GM23338 (cell line): Measurements from ENCODE around the gene RNF215. TPM values are rescaled to one million over a fixed set of nuclear protein-coding genes. Genes with fewer than 3 reads are reported as not detected.

Experiments
- ATAC-seq: fragments of 200-7000 bp; cut with Tn5 transposase; 3 replicates; pipeline ENCODE4 v1.9.1; 2020
- DNase-seq: peaks from one replicate; pipeline ENCODE4 v3.0.0-alpha.2; 2015; ENCODE audit warnings: low spot score
- H2AFZ ChIP-seq: fragments of 200-600 bp; sonication (generic); 2 replicates; pipeline ENCODE4 v1.8.0; 2016; ENCODE audit warnings: antibody characterized with exemption, mild to moderate bottlenecking, moderate library complexity
- H3F3A ChIP-seq: fragments of 200-600 bp; sonication (generic); replicated peaks from 2 replicates; pipeline ENCODE4 v1.8.0; 2017; ENCODE audit warnings: antibody characterized with exemption, mixed run types, low read depth
- H3K27ac ChIP-seq: fragments of 200-600 bp; sonication (generic); 2 replicates; pipeline ENCODE4 v1.6.1; 2016; ENCODE audit warnings: low read depth
- H3K27me3 ChIP-seq: fragments of 200-600 bp; sonication (generic); 2 replicates; pipeline ENCODE4 v1.8.0; 2016; ENCODE audit warnings: mild to moderate bottlenecking, mixed run types, moderate library complexity; ENCODE audit not compliant: insufficient read depth
- H3K36me3 ChIP-seq: fragments of 200-600 bp; sonication (generic); 2 replicates; pipeline ENCODE4 v1.8.0; 2016; ENCODE audit warnings: mild to moderate bottlenecking; ENCODE audit not compliant: insufficient read depth
- H3K4me1 ChIP-seq: fragments of 200-600 bp; sonication (generic); 2 replicates; pipeline ENCODE4 v1.8.0; 2016; ENCODE audit warnings: mild to moderate bottlenecking, moderate library complexity; ENCODE audit not compliant: insufficient read depth
- H3K4me2 ChIP-seq: fragments of 200-600 bp; sonication (generic); 2 replicates; pipeline ENCODE4 v1.7.1; 2017; ENCODE audit warnings: mixed run types
- H3K4me3 ChIP-seq: fragments of 200-600 bp; sonication (generic); 2 replicates; pipeline ENCODE4 v1.6.1; 2016; ENCODE audit warnings: mixed run types
- H3K79me2 ChIP-seq: fragments of 200-600 bp; sonication (generic); replicated peaks from 2 replicates; pipeline ENCODE4 v1.8.0; 2017; ENCODE audit warnings: mild to moderate bottlenecking; ENCODE audit not compliant: insufficient read depth
- H3K9me2 ChIP-seq: fragments of 200-600 bp; sonication (generic); 2 replicates; pipeline ENCODE4 v1.8.0; 2017; ENCODE audit not compliant: insufficient read depth
- H4K20me1 ChIP-seq: fragments of 200-600 bp; sonication (generic); replicated peaks from 2 replicates; pipeline ENCODE4 v1.8.0; 2017; ENCODE audit warnings: mild to moderate bottlenecking; ENCODE audit not compliant: insufficient read depth
- H3K27ac Mint-ChIP-seq: 2 replicates; pipeline ENCODE4 v1.8.0; 2020; ENCODE audit warnings: inconsistent platforms, mild to moderate bottlenecking, moderate library complexity, mixed read lengths
- H3K27me3 Mint-ChIP-seq: 3 replicates; pipeline ENCODE4 v1.8.0; 2022; ENCODE audit warnings: low read depth, mild to moderate bottlenecking, moderate library complexity, mixed read lengths, inconsistent platforms; ENCODE audit not compliant: insufficient read depth, poor library complexity
- H3K36me3 Mint-ChIP-seq: 3 replicates; pipeline ENCODE4 v1.8.0; 2021; ENCODE audit warnings: low read depth, mild to moderate bottlenecking, inconsistent platforms, moderate library complexity, mixed read lengths
- H3K4me1 Mint-ChIP-seq: 3 replicates; pipeline ENCODE4 v1.8.0; 2020; ENCODE audit warnings: mild to moderate bottlenecking, inconsistent platforms, mixed read lengths
- H3K4me3 Mint-ChIP-seq: 3 replicates; pipeline ENCODE4 v1.8.0; 2021; ENCODE audit warnings: moderate library complexity, mild to moderate bottlenecking, inconsistent platforms, mixed read lengths
- H3K9me3 Mint-ChIP-seq: 3 replicates; pipeline ENCODE4 v1.8.0; 2020; ENCODE audit warnings: moderate library complexity, mild to moderate bottlenecking, inconsistent platforms, mixed read lengths
- EZH2 ChIP-seq: fragments of 200-600 bp; sonication (generic); IDR thresholded peaks from one replicate; pipeline ENCODE4 v1.8.0; 2017; ENCODE audit warnings: antibody characterized with exemption, mild to moderate bottlenecking, low read depth; ENCODE audit not compliant: unreplicated experiment
- ZNF331 ChIP-seq: fragments of 250-450 bp; sonication (Bioruptor Pico); IDR thresholded peaks from 2 replicates; pipeline ENCODE4 v1.5.0; 2020; ENCODE audit warnings: low read depth, mild to moderate bottlenecking, moderate library complexity
- ZNF462 ChIP-seq: fragments of 250-450 bp; sonication (Bioruptor Pico); IDR thresholded peaks from 2 replicates; pipeline ENCODE4 v1.5.0; 2020; ENCODE audit warnings: mild to moderate bottlenecking, moderate library complexity
- polyA plus RNA-seq: library from polyadenylated mRNA; unstranded; fragments of >200 nt; fragmentation: Nextera tagmentation; extraction: Ambion mirVana; gene quantifications from 2 replicates; pipeline ENCODE4 v1.2.1, GENCODE V29; 2016
- total RNA-seq: library from RNA; depleted of rRNA; stranded (reverse); fragments of >200 nt; shearing (Covaris generic); gene quantifications from 2 replicates; pipeline ENCODE4 v1.2.3, GENCODE V29; 2014
- TF ChIP-seq, protein P1 (sequence below): IDR thresholded peaks from 2 replicates; pipeline ENCODE4 v1.6.1; 2016; ENCODE audit warnings: antibody characterized with exemption

RNF215 gene
- total and polyA plus RNA-seq, 2 experiments from 2014 or later: 3.3 to 13.9 TPM

DNA sequence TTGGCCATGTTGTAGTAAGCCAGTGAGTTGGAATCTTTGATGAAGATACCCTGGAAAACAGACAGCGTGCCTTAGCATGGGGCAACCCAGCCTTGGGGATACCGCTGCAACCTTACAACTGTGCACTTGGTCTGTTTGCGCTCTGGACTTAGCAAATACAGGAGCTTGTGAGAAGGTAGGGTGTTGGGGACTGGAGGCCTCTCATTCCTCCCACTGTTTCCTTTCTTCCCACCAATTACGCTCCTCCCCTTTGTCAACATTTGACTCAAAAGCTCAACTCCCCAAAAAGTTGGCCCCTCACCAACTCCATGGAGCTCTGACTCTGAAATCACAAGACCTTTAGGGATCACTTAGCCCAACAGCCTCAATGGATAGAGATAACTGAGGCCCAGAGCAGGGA is 52.6 kb downstream of the RNF215 start:
- Mint-ChIP-seq H3K27ac (no peak overlapping the region), H3K9me3 (no peaks in the 10 kb centered on the region), H3K36me3 (peaks cover 87% of the 10 kb centered on the region), H3K4me3 (no peak overlapping the region), H3K4me1 (no peaks in the 10 kb centered on the region), H3K27me3 (peaks cover 5% of the 10 kb centered on the region)
- Histone ChIP-seq H3K4me3 (no peak overlapping the region), H3K9me2 (no peaks in the 10 kb centered on the region), H3F3A (peaks cover 5% of the 10 kb centered on the region; the same call in 1 of the 2 replicates), H4K20me1 (peaks cover 13% of the 10 kb centered on the region; the same call in 1 of the 2 replicates), H3K4me2 (no peak overlapping the region), H2AFZ (no peak overlapping the region), H3K4me1 (no peaks in the 10 kb centered on the region), H3K27ac (no peak overlapping the region), H3K27me3 (no peaks in the 10 kb centered on the region), H3K36me3 (peaks cover 43% of the 10 kb centered on the region), H3K79me2 (no peaks in the 10 kb centered on the region)
- TF ChIP-seq EZH2 (no peak), ZNF331 (no peak), ZNF462 (CRISPR knock-in tag) (no peak)
- ATAC-seq (no peak), DNase-seq (no peak)

DNA sequence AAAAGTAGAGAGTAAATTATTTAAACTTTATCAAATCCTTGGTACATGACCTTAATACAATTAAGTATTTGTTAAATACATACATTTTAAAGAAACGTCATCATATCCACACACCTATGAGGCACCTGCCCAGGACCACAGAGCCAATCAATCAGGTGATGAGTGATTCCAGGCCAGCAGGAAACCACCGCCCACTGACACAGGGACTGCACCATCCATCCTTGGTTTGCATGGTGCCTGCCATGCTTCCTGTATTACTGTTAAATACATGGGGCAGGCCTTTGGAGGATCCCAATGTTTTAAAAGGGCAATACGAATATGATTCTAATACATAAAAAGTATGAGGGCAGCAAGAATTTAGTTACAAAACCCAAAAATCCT is 53.5 kb downstream of the RNF215 start:
- no peak overlapping the region for H3K27ac Mint-ChIP-seq
- peaks cover 78% of the 10 kb centered on the region for H3K36me3 Mint-ChIP-seq
- H3K4me2 ChIP-seq: no peak overlapping the region
- TF ChIP-seq, protein P1, sequence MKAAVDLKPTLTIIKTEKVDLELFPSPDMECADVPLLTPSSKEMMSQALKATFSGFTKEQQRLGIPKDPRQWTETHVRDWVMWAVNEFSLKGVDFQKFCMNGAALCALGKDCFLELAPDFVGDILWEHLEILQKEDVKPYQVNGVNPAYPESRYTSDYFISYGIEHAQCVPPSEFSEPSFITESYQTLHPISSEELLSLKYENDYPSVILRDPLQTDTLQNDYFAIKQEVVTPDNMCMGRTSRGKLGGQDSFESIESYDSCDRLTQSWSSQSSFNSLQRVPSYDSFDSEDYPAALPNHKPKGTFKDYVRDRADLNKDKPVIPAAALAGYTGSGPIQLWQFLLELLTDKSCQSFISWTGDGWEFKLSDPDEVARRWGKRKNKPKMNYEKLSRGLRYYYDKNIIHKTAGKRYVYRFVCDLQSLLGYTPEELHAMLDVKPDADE: no peak
- no peak for TF ChIP-seq ZNF462 (CRISPR knock-in tag)

More for the DNA sequence above, 53.5 kb downstream of the RNF215 start:
- Histone ChIP-seq H3K4me3 (no peak overlapping the region), H3K27ac (no peak overlapping the region), H3K4me1 (no peaks in the 10 kb centered on the region), H3K36me3 (peaks cover 34% of the 10 kb centered on the region), H3F3A (peaks cover 5% of the 10 kb centered on the region; the same call in 1 of the 2 replicates), H2AFZ (no peak overlapping the region), H4K20me1 (peaks cover 13% of the 10 kb centered on the region; the same call in 1 of the 2 replicates), H3K27me3 (no peaks in the 10 kb centered on the region), H3K79me2 (no peaks in the 10 kb centered on the region), H3K9me2 (no peaks in the 10 kb centered on the region)
- no peaks in the 10 kb centered on the region for H3K9me3 Mint-ChIP-seq
- H3K4me1 Mint-ChIP-seq: no peaks in the 10 kb centered on the region
- H3K4me3 Mint-ChIP-seq: no peak overlapping the region
- H3K27me3 Mint-ChIP-seq: peaks cover 5% of the 10 kb centered on the region
- DNase-seq: no peak
- no peak for ATAC-seq
